ENCODE results near the gene OGDHL.
"Not testable (repeated sequence)": the region's sequence is repeated elsewhere in the genome, so short reads cannot be mapped to it uniquely, and the experiment has no call there.

OGDHL gene

DNA sequence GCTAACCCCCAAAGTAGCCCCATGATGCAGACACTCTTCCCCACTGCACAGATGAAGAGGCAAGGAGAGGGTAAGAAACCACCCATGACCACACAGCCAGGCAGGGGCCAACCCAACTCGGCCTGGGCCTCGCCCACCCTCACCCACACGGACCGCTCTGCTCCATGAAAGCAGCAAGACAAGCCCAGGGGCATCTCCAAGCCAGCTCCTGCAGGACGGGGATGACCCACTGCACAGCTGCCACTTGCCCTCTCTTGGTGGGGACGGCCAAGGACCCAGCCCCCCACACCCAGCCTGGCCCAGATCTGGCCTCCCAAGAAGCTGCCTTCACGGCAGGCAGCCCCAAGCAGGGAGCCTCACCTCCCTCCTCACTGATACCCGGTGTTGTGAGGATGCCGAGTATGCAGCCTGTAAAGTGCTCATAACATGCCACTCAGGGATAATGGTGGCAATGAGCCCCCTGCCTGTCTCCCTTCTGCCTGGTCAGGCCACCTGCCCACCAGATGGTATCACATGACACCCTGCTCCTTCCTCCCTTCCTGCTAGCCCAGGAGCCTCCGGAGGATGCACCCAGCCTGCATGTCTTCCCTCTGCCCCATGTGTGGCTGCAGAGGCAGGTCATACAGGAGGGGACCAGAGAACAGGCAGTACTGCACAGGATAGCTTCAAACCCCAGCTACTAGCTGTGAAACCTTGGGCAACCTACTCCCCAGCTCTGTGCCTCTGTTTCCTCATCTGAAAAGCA lies 23.3 kb downstream of the OGDHL start:
- DNase-seq (ENCODE audit: low read depth): no peak

DNA sequence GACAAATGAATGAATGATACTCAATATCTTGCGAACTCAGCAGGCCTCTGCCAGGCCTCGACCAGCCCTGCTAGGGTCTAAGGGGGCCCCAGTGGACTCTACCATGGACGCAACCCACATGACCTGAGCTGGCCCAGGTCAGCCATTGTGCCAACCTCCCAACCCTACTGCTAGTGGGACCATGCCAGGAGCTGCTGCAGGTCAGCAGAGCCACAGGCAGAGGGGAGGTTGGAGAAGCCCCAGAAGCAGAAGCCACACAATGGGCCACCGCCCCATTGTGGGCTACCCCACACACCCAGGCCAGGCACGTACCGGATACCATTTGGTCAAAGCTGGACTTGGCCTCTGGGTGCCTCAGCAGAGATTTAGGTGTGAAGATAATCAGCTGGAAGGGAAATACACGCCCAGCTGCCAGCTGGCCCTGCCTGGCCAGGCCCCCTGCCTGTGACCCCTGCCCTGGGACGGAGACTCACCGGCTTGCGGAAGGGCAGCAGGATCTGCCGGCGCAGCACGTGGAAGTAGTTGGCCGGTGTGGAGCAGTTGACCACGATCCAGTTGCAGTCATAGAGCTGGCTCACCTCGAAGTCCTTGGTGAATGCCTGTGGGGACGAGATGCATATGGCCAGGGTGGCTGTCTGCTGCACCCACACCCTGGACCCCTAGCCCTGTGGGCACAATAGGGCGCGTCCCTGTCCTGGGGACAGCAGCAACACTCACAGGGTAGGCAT lies 24.5 kb downstream of the OGDHL start:
- no peak for DNase-seq (ENCODE audit: low read depth)

DNA sequence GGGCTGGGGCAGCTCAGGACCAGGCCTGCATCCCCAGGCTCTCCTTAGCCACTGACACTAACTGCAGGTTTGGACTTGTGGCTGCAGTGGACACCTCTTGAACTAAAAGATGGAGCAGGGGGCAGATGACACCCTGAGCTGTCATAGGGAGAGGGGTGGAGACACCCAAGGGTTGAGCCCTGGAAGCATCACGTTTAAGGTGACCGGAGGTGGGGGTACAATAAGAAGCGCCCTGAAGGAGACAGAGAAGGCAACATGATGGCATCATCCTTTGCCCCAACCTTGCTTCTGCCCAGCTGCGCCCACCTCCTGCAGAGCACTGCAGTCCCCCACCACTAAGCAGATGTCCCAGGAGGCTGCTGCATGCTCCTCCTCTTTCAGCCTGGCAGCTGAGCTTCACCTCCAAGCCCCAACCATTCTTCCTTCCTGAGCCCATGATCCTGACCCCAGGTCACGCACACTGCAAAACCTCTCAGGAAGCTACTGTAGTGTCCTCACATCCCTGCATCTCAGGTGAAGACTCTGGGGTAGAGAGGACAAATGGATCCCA lies 25.5 kb downstream of the OGDHL start:
- DNase-seq (ENCODE audit: low read depth): no peak

DNA sequence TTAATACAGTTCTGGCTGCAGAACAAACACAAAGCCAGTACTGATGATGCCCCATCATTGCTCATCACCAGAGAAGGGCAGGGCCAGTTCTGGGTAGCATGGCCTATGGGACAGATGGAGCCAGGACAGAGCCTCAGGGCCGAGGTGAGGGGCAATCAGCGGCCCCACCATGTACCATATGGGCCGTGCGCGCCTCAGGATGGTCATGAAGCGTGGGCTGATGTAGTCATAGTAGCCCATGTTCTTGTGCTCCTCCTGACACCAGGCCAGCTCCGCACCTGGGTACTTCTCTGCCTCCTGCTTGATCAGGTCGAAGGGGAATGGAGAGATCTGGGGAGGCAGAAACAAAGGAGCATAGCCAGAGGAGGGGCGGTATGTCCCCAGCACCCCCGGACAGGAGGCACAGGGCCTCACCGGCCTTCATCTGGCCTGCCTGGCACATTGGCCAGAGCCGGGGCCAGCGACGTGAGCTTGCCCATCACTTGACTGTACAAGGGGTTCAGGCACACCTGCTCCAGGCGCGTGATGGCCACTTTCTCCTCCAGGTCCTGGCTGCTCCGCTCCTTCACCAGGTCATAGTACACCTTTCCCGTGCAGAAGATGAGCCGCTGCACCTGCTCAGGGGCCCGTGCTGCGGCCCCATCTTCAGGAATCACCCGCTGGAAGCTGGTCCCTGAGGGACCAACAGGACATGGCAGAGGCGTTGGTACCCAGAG lies 26.1 kb downstream of the OGDHL start:
- DNase-seq (ENCODE audit: low read depth): no peak

DNA sequence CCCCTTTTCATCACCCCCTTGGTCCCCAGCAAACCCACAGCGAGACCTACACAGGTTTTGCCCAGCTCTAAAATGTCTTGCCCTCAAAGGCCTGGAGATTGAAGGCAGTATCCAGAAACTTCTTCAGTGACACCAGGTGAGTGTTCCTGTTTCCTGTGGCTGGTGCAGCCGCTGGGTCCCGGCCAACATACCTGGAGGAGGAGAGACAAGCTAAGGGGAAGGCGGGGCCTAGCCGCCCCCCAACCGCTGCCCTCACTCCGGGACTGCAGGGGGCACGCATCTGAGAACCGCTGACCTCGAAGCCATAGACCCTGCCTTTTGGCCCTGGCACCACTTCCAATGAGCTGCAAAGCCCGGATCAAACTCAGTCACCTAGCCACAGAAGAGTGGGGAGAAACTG lies 27.0 kb downstream of the OGDHL start:
- DNase-seq (ENCODE audit: low read depth): no peak

DNA sequence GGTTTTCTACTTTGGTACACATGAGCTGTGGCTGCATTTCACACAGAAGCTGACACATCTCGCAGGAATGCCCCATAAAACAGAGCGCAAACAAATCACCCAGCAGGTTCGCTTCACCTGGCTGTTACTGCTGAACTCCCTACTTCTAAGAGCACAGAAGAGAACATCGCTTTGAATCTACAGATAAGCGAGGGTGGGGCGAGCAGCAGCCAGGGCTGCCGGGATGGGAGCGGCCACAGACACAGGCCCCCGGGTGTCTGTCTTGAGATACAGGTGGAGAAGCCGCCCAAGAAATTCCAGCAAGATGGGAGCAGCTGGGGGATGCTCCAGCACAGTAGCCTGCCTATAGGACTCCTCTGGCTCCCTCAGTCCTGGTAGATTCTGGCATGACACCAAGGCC lies 27.4 kb downstream of the OGDHL start:
- no peak for DNase-seq (ENCODE audit: low read depth)

DNA sequence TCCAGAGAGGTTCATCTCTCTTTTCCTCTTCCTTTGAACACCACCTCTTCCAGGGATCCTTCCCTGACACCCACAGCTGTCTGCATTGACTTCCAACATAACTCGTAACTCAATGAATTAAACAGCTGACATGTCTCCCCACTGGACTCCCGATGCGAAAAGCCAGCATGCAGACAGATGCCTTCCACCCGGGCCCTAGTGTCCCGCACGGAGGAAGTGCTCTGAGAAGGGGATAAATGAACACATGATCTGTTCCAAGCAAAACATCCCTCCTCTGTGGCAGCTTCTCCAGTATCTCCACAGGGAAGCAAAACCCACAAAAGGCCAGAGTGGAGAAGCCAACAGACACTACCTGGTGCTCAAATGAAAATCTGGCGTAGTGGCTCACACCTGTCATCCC lies 28.3 kb downstream of the OGDHL start:
- no peak for DNase-seq (ENCODE audit: low read depth)

DNA sequence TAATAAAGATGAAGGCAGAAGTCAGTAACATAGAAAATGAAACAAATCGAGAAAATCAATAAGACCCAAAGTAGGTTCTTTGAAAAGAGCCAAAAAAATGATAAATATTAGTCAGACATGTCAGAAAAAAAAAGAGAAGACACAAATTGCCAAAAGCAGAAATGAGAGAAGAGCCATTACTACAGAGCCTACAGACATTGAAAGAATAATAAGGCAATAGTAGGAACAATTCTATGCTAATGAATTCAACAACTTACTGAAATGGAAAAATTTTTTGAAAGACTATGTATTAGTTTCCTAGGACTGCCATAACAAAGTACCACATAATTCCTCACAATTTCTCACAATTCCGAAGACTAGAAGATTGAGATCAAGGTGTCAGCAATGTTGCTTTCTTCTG lies 35.5 kb downstream of the OGDHL start:
- no peak for DNase-seq (ENCODE audit: low read depth)

DNA sequence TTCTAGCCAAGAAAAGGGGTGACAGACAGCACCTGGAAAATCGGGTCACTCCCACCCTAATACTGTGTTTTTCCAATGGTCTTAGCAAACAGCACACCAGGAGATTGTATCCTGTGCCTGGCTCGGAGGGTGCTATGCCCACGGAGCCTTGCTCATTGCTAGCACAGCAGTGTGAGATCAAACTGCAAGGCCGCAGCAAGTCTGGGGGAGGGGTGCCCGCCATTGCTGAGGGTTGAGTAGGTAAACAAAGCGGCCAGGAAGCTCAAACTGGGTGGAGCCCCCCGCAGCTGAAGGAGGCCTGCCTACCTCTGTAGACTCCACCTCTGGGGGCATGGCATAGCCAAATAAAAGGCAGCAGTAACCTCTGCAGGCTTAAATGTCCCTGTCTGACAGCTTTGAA lies 47.0 kb downstream of the OGDHL start:
- DNase-seq (ENCODE audit: low read depth): not testable (repeated sequence)

DNA sequence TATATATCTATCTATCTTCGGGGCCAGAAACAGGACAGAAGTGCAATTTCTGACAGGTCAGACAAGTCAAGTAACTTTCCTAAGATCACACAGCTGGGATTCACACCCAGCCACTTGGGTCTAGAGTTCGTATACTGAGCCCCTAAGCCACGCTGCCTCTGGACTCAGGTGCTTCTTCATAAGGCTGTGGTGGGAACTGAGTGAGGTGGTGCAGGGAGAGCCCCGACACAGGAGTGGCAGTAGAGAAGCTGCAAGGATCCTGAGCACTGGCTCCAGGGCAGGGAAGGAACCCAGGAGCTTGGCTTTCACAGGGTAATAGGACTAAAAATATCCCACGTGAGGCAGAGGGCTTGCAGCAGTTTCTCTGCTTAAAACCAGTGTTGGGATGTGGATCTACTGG lies 48.9 kb downstream of the OGDHL start:
- no peak for DNase-seq (ENCODE audit: low read depth)

DNA sequence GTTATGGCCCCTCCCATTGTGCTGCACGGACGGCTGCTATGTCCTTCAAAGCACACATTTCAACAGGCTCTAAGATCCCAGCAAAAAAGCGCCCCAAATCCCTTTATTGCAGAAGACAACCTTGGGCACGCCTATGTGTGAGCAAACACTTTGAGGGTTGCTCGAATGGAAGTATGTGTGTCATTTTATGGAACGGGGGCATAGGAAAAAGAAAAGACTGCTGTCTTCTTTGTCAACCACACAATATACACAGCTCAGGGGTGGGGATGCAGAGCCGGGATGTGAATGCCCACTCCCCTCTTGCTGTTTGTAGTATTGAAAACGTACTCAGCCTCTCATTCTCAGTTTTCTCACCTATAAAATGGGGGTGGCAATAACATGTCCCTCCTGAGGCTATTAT lies 50.6 kb downstream of the OGDHL start:
- DNase-seq (ENCODE audit: low read depth): no peak

DNA sequence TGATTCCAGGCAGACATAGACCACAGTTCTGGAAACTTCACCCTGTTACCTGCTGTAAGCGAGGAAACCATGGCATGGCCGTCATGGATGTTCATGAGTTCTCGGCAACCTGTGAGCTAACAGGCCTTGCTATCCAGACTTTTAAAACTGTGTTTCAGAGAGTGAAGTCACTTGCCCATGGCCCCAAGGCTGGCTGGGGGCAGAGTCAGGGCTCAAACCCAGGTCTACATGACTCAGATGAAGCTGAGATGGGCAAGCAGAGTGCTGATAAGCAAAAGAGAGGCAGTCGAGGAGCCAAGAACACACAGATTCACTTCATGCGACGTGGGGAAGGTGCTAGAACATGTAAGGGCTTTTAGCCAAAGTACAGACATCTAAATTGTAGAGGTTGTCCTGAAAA lies 51.2 kb downstream of the OGDHL start:
- DNase-seq (ENCODE audit: low read depth): no peak

DNA sequence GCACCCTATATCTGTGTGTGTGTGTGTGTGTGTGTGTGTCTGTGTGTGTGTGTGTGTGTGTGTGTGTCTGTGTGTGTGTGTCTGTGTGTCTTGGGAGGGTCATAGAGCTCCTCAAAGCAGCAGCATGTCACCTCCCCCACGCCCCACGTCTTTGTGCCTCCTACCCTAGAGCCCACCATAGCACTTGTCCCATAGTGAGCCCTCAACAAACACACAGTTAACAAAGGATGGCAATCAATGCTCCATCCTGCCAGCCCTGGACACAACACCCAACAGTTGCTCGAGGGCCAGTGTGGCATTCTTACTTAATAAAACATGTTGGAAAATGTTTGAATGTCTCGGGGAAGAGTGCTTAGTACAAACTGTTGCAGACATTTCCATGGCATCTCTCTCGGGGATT lies 52.2 kb downstream of the OGDHL start:
- DNase-seq (ENCODE audit: low read depth): no peak

DNA sequence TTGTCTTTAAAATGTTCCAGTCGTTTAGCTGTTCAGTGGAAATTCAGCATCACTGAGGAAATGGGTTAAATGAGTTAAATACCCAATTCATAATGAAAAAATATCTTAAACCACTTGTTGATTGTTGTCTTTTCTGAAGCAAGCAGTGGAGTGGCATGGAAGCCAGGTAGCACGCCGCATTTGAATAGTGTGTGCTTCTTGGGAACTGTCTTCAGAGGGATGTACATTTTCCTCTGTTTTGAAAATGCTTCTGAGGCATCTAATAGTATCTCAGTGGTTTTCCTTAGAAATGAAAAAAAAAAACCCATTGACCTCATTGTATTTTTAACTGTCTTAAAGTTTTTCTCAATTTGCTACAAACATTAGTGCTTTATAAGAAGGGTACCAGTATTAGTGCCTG lies 54.5 kb downstream of the OGDHL start:
- DNase-seq (ENCODE audit: low read depth): no peak

DNA sequence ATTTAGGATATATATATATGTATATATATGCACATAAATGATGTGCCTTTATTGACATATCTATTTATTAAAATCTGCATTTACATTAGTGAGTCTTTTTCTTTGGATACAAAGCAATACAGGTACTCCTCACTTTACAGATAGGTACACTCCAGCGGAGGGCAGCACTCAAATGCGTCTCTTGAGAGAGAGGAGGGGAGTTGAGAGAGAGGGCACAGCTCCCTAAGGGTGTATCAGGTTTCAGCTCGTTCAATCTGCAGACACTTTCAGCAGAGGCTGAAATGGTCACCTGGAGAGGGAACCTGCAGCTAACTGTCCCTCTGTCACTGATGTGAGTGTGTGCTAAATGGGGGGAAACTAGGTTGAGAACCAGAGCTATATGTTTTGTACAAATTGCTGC lies 61.1 kb downstream of the OGDHL start:
- DNase-seq (ENCODE audit: low read depth): no peak

DNA sequence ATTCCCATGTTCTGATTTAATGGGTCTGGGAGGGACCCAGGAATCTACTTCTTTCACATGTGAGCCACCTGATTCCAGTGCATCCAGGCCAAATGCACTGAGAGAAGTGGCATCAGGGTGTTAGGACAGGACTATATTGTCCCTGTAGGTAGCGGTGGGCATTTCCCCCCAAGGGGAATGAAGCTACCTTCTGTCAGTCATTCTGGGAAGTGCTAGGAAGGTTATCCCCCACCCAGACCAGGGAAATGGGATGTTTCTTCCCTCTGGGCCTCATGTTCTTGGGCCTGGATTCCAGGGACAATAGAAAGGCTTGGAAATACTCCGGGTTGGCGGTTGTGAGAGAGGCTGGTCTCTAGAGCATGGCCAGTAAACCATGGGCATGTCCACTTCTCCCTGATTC lies 61.9 kb downstream of the OGDHL start:
- DNase-seq (ENCODE audit: low read depth): no peak

DNA sequence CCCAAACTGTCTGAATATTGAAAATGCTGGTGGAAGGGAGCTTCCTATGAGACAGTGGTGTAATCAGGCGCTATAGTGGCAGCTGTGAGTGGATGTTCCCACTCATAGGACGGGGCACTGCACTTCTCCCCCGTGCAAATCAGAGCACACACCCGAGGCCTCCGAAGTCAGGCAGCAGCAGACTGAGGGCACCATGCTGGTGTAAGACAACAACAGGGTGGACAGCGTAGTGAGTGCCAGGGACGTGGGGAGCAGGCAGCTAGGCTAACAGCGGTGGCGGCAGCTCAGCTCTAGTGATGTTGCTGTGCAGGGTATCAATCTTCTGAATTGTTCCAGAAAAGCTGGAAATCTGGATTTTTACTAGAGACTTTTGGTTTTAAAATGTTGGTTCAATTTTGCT lies 63.4 kb downstream of the OGDHL start:
- DNase-seq (ENCODE audit: low read depth): no peak

DNA sequence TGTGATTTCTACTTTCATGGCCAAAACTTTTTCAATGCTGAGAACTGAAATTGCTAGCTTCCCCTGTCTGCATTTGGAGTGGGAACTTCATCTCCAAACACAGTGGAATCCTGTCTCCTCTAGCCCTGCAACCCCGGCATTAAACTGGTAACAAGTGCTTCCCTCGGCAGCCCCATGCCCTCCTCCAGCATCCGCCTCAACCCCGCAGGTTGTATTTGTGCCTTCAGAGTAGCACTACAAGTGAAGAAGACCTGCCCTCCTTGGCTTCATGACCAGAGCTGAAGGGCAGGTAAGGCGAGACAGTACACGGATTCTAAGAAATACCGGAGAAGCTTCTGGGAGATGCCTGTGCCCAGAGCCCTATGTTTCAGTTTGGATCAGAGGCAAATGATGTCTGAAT lies 65.8 kb downstream of the OGDHL start:
- DNase-seq (ENCODE audit: low read depth): no peak

DNA sequence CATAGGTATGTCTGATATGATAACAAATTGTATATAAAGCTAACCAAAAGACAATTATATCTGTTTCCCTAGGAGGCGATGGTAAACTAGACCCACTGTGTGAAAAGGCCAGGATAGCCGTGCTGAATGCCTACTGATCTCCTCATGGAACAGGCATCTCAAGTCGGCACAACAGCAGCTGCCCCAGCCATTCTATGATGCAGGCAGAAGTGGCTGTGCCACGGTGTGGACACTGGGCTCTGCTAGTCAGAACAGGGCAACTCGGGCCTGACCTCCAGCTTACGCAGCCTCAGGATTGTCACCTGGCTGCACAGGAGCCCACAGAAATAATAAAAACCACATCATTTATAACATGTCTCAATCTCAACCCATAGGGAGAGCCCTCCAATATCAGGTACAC lies 67.7 kb downstream of the OGDHL start:
- DNase-seq (ENCODE audit: low read depth): no peak

DNA sequence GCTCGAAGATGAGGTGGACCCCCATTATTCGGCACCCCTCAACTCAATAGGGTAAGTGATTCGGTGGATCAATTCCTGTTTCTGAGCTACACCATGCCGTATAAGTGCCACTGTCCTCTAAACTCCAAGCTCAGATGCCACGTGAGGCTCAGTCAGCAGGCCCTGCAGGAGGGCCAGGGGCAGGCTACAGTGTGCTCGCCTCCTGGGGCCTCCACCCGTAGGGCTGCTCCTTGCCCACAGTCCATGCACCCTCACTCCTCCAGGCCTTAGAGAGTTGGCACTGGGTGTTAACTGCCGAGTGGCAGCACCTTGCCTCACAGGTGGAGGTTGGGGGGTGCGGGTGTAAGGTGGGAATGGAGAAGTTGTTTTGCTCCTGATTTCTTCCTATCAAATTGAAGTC lies 70.5 kb downstream of the OGDHL start:
- DNase-seq (ENCODE audit: low read depth): no peak

DNA sequence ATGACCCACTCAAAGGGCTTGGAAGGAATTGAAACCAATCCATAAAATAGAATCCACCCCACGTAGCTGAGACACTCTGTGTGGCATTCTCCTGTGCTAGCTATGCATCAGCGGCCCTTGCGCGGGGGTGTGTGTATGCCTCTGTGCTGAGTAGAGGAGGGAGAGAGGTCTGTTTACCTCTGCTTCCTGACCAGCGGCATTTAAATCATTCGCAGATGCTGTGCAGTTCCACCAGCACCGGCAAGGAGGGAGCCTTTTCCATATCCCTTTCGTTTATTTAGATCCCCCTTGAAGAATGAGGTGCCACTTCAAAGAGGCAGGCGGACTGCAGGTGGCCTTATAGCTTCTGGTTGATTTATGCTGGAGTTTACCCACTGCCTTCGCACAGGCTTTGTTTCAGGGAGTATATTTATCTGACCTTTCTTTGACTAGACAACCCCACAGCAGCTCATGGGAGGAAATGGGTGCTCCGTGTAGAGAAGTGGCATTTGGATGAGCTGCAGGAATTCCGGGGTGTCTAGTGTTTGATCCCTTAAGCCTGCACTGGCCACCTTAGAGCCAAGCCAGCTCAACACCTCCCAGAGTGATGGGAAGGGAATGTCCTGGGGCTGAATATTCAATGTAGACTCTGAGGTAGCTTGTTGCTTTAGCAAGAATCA lies 71.3 kb downstream of the OGDHL start:
- DNase-seq (ENCODE audit: low read depth): no peak

DNA sequence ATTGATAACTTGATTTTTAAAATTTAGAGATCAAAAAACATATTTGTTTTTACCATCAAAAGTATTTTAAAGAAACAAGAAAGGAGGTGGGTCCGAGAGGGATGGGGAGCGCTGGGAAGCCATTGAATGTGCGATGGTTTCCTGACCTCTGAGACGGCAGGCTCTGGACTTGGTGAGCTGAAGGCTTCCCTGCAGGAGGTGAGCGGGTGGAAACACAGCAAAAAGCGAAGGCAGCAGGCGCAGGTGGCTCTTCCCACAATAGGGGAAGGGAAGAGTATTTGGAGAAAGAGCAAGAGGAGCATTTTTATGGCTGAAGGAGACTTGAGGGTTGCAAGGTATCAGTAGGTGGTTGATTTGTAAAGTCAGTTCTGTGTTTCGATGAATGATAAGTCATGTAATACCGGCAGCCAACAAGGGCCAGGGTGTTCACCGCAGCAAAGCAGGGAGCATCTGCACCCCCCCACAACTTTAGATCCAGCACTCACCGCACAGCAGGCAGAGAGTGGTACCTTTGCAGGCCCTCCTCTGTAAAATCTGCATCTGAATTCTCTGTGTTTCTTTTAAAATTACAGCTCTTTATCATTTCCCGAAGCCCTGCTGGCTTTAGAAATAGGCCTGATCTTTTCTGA lies 72.1 kb downstream of the OGDHL start:
- no peak for DNase-seq (ENCODE audit: low read depth)

Data from stimulated activated CD4-positive, alpha-beta T cell treated with anti-CD3 and anti-CD28 coated beads, Interleukin-2, amount 100 ng/mL, for 4 hours (primary cell).